ENCODE results near the gene TTC13. TPM values are rescaled to one million over a fixed set of nuclear protein-coding genes. Genes with fewer than 3 reads are reported as not detected.

The TTC13 gene
- total RNA-seq, 1 experiment from 2014 or later: 4.4 TPM

DNA sequence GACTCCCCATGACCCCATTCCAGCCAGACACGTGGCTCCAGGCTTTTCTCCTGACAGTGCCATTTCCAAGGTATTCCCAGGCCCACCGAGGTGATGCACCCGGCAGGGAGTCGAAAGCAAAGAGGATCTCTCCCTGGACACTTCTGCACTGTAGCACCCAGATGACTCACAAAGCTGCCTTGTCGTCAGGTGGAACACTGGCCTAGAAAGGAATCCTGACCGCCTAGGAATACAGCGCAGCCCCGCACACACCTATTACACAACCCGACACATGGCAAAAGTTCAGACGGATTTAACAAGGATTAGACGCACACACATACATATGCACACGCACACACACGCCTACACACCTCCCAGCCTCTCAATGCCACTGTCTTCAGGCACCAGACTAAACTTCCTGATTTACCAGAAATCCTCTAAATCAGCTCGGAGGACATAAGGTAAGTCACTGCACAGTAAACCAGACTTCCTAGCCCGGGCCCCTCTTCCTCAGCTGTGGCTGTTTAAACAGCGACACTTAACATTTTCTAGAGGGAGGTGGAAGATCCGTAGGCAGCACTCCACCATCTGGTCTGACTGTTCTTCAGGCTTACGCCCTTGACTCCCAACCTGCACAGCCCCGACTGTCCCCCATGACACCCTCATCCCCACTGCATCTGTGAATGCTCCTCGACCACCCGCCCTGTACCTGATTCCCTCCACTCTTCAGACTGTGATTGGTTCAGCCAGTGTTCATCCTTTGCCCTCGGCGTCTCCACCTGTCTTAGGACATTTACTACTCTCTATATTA, 48.7 kb upstream of the TTC13 start:
- CTCF ChIA-PET: no interaction called here
- Mint-ChIP-seq H3K4me3 (no peak overlapping the region), H3K36me3 (no peaks in the 10 kb centered on the region), H3K27ac (no peak overlapping the region), H3K9me3 (no peaks in the 10 kb centered on the region), H3K27me3 (ENCODE audit: low read depth) (peaks cover 41% of the 10 kb centered on the region), H3K4me1 (peaks cover 8% of the 10 kb centered on the region)
- POLR2A ChIA-PET: interaction anchor here (0.6 kb wide), 1 partner anchor 8 kb away, joined by 3 read pairs; no protein-coding TSS in a partner anchor
- ATAC-seq (no peak), DNase-seq (ENCODE audit: low spot score) (no peak)
- TF ChIP-seq PRDM15 (CRISPR knock-in tag; IDR thresholded peaks at IDR 0.05): no peak

DNA sequence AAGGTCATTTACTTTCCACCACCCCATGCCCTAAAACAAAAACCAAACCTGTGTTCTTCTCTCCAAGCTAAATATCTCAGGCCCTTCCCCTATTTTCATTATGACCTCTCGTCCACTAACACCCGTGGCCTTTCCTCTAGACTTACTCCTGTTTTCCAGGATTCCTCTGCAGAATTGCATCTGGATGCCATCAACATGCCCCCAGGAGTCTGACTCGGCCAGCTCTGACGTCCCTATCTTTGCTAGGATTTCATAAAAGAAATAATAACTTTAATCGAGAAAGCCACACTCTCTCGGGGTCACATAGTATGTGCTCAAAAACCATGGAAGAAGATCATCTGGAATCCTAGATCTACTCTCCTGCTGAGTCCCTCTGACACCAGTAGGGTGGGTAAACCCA, 47.9 kb upstream of the TTC13 start:
- DNase-seq (ENCODE audit: low spot score) (no peak), ATAC-seq (no peak)
- H3K4me1 Mint-ChIP-seq: peaks cover 15% of the 10 kb centered on the region
- CTCF ChIA-PET: interaction anchor here (1.2 kb wide), 1 partner anchor 66 kb away, joined by 3 read pairs; no protein-coding TSS in a partner anchor
- H3K27me3 Mint-ChIP-seq (ENCODE audit: low read depth): peaks cover 48% of the 10 kb centered on the region
- no peak overlapping the region for H3K27ac Mint-ChIP-seq
- no peak overlapping the region for H3K4me3 Mint-ChIP-seq
- TF ChIP-seq ZNF138 (CRISPR knock-in tag; conservative IDR thresholded peaks at IDR 0.05) (no peak), GABPB1 (CRISPR knock-in tag; IDR thresholded peaks at IDR 0.05) (no peak), ZNF425 (CRISPR knock-in tag; conservative IDR thresholded peaks at IDR 0.05) (no peak), ATF1 (CRISPR knock-in tag; IDR thresholded peaks at IDR 0.05) (no peak), ZNF121 (CRISPR knock-in tag; IDR thresholded peaks at IDR 0.05) (no peak), OVOL2 (CRISPR knock-in tag; IDR thresholded peaks at IDR 0.05; ENCODE audit: borderline replicate concordance) (no peak), E2F5 (CRISPR knock-in tag; IDR thresholded peaks at IDR 0.05) (no peak)
- TF ChIP-seq, protein P1, sequence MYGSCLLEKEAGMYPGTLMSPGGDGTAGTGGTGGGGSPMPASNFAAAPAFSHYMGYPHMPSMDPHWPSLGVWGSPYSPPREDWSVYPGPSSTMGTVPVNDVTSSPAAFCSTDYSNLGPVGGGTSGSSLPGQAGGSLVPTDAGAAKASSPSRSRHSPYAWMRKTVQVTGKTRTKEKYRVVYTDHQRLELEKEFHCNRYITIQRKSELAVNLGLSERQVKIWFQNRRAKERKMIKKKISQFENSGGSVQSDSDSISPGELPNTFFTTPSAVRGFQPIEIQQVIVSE (CRISPR knock-in tag; IDR thresholded peaks at IDR 0.05; ENCODE audit: borderline replicate concordance): no peak
- TF ChIP-seq, protein P2, sequence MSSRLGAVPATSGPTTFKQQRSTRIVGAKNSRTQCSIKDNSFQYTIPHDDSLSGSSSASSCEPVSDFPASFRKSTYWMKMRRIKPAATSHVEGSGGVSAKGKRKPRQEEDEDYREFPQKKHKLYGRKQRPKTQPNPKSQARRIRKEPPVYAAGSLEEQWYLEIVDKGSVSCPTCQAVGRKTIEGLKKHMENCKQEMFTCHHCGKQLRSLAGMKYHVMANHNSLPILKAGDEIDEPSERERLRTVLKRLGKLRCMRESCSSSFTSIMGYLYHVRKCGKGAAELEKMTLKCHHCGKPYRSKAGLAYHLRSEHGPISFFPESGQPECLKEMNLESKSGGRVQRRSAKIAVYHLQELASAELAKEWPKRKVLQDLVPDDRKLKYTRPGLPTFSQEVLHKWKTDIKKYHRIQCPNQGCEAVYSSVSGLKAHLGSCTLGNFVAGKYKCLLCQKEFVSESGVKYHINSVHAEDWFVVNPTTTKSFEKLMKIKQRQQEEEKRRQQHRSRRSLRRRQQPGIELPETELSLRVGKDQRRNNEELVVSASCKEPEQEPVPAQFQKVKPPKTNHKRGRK (CRISPR knock-in tag; IDR thresholded peaks at IDR 0.05; ENCODE audit: borderline replicate concordance): no peak
- POLR2A ChIA-PET: interaction anchor here (0.6 kb wide), 1 partner anchor 8 kb away, joined by 3 read pairs; no protein-coding TSS in a partner anchor
- no peaks in the 10 kb centered on the region for H3K36me3 Mint-ChIP-seq
- no peaks in the 10 kb centered on the region for H3K9me3 Mint-ChIP-seq

DNA sequence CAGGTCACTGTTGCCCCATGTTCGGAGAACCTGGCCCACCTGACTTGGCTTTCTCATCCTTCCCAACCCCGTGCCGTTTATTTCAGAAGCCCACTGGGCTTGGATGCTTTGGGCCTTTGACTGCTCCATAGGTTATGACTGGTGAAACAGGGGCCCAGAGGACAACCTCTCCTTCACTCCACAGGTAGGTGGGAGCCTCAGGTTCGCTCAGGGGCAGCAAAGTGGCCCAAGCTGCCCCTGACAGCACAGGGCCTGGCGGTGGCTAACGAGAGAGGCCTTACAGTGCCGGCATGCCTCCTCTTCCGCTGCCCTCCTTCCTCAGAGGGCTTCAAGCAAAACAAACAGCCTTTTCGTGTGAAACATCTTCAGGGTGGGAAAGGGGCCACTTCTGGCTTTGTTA, 44.5 kb upstream of the TTC13 start:
- H3K4me1 Mint-ChIP-seq: peaks cover 31% of the 10 kb centered on the region
- ChIA-PET POLR2A (no interaction called here), CTCF (no interaction called here)
- DNase-seq (ENCODE audit: low spot score) (no peak), ATAC-seq (no peak)
- H3K4me3 Mint-ChIP-seq: no peak overlapping the region
- H3K27ac Mint-ChIP-seq: no peak overlapping the region
- peaks cover 71% of the 10 kb centered on the region for H3K27me3 Mint-ChIP-seq (ENCODE audit: low read depth)
- H3K36me3 Mint-ChIP-seq: no peaks in the 10 kb centered on the region
- H3K9me3 Mint-ChIP-seq: no peaks in the 10 kb centered on the region
- no peak for TF ChIP-seq ZNF121 (CRISPR knock-in tag; IDR thresholded peaks at IDR 0.05)
- TF ChIP-seq, protein P3, sequence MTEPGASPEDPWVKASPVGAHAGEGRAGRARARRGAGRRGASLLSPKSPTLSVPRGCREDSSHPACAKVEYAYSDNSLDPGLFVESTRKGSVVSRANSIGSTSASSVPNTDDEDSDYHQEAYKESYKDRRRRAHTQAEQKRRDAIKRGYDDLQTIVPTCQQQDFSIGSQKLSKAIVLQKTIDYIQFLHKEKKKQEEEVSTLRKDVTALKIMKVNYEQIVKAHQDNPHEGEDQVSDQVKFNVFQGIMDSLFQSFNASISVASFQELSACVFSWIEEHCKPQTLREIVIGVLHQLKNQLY (CRISPR knock-in tag; IDR thresholded peaks at IDR 0.05): no peak
- TF ChIP-seq TP53 (CRISPR knock-in tag; IDR thresholded peaks at IDR 0.05): no peak
- no peak for TF ChIP-seq PREB (CRISPR knock-in tag; IDR thresholded peaks at IDR 0.05; ENCODE audit: borderline replicate concordance)
- TF ChIP-seq ATF6 (CRISPR knock-in tag; IDR thresholded peaks at IDR 0.05): no peak
- TF ChIP-seq NFATC4 (CRISPR knock-in tag; IDR thresholded peaks at IDR 0.05): no peak
- no peak for TF ChIP-seq MYBL2 (CRISPR knock-in tag; IDR thresholded peaks at IDR 0.05)
